ENCODE data around the gene VPS72.

VPS72 gene

GRCh38 chr1:151135433-151136385 lies 54.3 kb downstream of the VPS72 start:
- no peak overlapping the region for H3K4me3 ChIP-seq (ENCODE audit: low read depth, low read length)
- TF ChIP-seq CTCF (IDR thresholded peaks at IDR 0.05; ENCODE audit: control insufficient read depth, extremely low read depth, insufficient read depth): no peak

GRCh38 chr1:151134991-151135390 lies 55.0 kb downstream of the VPS72 start:
- no peak overlapping the region for H3K4me3 ChIP-seq (ENCODE audit: low read depth, low read length)
- TF ChIP-seq CTCF (IDR thresholded peaks at IDR 0.05; ENCODE audit: control insufficient read depth, extremely low read depth, insufficient read depth): no peak
- no peak for DNase-seq (ENCODE audit: low read depth)

More at GRCh38 chr1:151135433-151136385, 54.3 kb downstream of the VPS72 start:
- DNase-seq (ENCODE audit: low read depth): no peak

GRCh38 chr1:151134396-151134795 lies 55.6 kb downstream of the VPS72 start:
- DNase-seq (ENCODE audit: low read depth): peak; percentile 19

GRCh38 chr1:151133018-151133806 lies 56.8 kb downstream of the VPS72 start:
- no peak for TF ChIP-seq CTCF (IDR thresholded peaks at IDR 0.05; ENCODE audit: control insufficient read depth, extremely low read depth, insufficient read depth)
- no peak for DNase-seq (ENCODE audit: low read depth)

More at GRCh38 chr1:151134396-151134795, 55.6 kb downstream of the VPS72 start:
- TF ChIP-seq CTCF (IDR thresholded peaks at IDR 0.05; ENCODE audit: control insufficient read depth, extremely low read depth, insufficient read depth): no peak
- H3K4me3 ChIP-seq (ENCODE audit: low read depth, low read length): no peak overlapping the region

GRCh38 chr1:151132335-151133017 lies 57.5 kb downstream of the VPS72 start:
- no peak for DNase-seq (ENCODE audit: low read depth)
- H3K4me3 ChIP-seq (ENCODE audit: low read depth, low read length): no peak overlapping the region
- no peak for TF ChIP-seq CTCF (IDR thresholded peaks at IDR 0.05; ENCODE audit: control insufficient read depth, extremely low read depth, insufficient read depth)

More at GRCh38 chr1:151133018-151133806, 56.8 kb downstream of the VPS72 start:
- H3K4me3 ChIP-seq (ENCODE audit: low read depth, low read length): no peak overlapping the region

- DNase-seq (ENCODE audit: low read depth): no peak
- no peak overlapping the region for H3K4me3 ChIP-seq (ENCODE audit: low read depth, low read length)
- TF ChIP-seq CTCF (IDR thresholded peaks at IDR 0.05; ENCODE audit: control insufficient read depth, extremely low read depth, insufficient read depth): no peak
These were observed 58.2 kb downstream of the VPS72 start for GRCh38 chr1:151131701-151132334.

Measured in LNCaP clone FGC (cell line).